ENCODE results near the gene DNAH6. TPM values are rescaled to one million over a fixed set of nuclear protein-coding genes. Genes with fewer than 3 reads are reported as not detected.

DNAH6 gene
- total RNA-seq, 1 experiment from 2014 or later: 0.26 TPM

DNA sequence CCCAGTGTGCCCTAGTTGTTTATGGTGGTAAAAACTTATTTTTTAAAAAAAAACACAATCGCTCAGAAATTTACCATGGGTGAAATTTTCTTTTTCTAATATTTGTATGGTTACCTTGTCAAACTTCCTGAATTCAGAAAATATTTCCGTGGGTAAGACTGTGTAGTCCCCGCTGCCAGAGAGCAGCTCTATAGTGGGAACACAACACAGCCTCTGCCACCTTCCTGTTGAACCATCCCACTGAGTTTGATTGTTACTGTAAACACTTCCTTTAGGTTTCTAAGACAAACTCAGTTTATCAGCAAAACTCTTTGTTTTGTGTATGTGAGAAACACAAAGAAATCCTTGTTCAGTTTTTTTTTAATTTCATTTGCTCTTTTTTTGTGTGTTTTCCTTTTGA lies 17.9 kb downstream of the DNAH6 start:
- no peak overlapping the region for H3K4me2 ChIP-seq (ENCODE audit: insufficient read depth, insufficient read length, low read length)
- H3K4me1 ChIP-seq (ENCODE audit: insufficient read depth, low read length): no peaks in the 10 kb centered on the region; the same call in 1 of the 2 replicates
- no peak overlapping the region for H2BK5ac ChIP-seq (ENCODE audit: insufficient read length, low read length)
- H3K27me3 ChIP-seq (ENCODE audit: insufficient read depth, low read length): no peaks in the 10 kb centered on the region
- no peak overlapping the region for H3K18ac ChIP-seq (ENCODE audit: insufficient read length, low read depth, low read length)
- H2BK20ac ChIP-seq (ENCODE audit: low read depth, low read length, poor library complexity, severe bottlenecking): no peak overlapping the region
- H2BK12ac ChIP-seq (ENCODE audit: insufficient read length, low read depth, low read length): no peak overlapping the region
- H3K23ac ChIP-seq (ENCODE audit: insufficient read length, low read depth, low read length): no peak overlapping the region
- H3K9ac ChIP-seq (ENCODE audit: extremely low read depth, insufficient read length, low read length): no peak overlapping the region
- no peaks in the 10 kb centered on the region for H3K9me3 ChIP-seq (ENCODE audit: control insufficient read depth, low read depth, low read length)
- H4K8ac ChIP-seq (replicated peaks; ENCODE audit: insufficient read length, low read depth, low read length): no peak overlapping the region
- peaks cover 15 to 18% of the 10 kb centered on the region in 2 experiments for H3K4me1 Mint-ChIP-seq
- no peak overlapping the region for H3K27ac Mint-ChIP-seq
- no peak for DNase-seq
- no peak overlapping the region for H3K4ac ChIP-seq (ENCODE audit: low read depth, low read length)
- H3K27me3 Mint-ChIP-seq (ENCODE audit: low read depth): peaks cover 3% of the 10 kb centered on the region; the same call in 1 of the 2 replicates
- no CpG with 5 or more reads among the region's 3 CpGs for WGBS (ENCODE audit: extremely low coverage, insufficient read length, low lambda C conversion rate)
- no peaks in the 10 kb centered on the region for H3K36me3 Mint-ChIP-seq (ENCODE audit: insufficient read depth in 1 of 3, low read depth in 3 of 3)
- no peaks in the 10 kb centered on the region for H3K79me1 ChIP-seq (ENCODE audit: insufficient read depth, low read depth, low read length, poor library complexity, severe bottlenecking)
- no peaks in the 10 kb centered on the region for H3K23me2 ChIP-seq (ENCODE audit: insufficient read length, low read depth, low read length, poor library complexity, severe bottlenecking)
- no peak overlapping the region for H3K27ac ChIP-seq (ENCODE audit: insufficient read length, low read depth, low read length)
- no peak for TF ChIP-seq CTCF (conservative IDR thresholded peaks at IDR 0.05)
- no peak overlapping the region for H2AFZ ChIP-seq (ENCODE audit: low read length)
- H2BK15ac ChIP-seq (ENCODE audit: low read depth, low read length): no peak overlapping the region
- H4K5ac ChIP-seq (ENCODE audit: insufficient read length, low read depth, low read length): no peak overlapping the region
- no peaks in the 10 kb centered on the region for H3K9me3 Mint-ChIP-seq
- no peak overlapping the region for H2AK5ac ChIP-seq (ENCODE audit: insufficient read length, low read length)
- no peak overlapping the region for H4K91ac ChIP-seq (ENCODE audit: insufficient read length, low read depth, low read length)
- no peak overlapping the region for H2BK120ac ChIP-seq (ENCODE audit: low read depth, low read length, poor library complexity, severe bottlenecking)
- H3K4me3 Mint-ChIP-seq: no peak overlapping the region; a peak in 1 of 5 replicates
- H3T11ph ChIP-seq (ENCODE audit: low read length): no peak overlapping the region
- H3K79me2 ChIP-seq (ENCODE audit: insufficient read depth, low read length): no peaks in the 10 kb centered on the region
- no peaks in the 10 kb centered on the region for H4K20me1 ChIP-seq (ENCODE audit: control insufficient read depth, insufficient read depth, insufficient read length)
- no peak overlapping the region for H3K56ac ChIP-seq (ENCODE audit: insufficient read length, low read depth, low read length)
- H3K14ac ChIP-seq (ENCODE audit: insufficient read depth, low read length): no peak overlapping the region
